Keratinocyte (primary cell): Measurements from ENCODE around the gene RNF31. TPM values are rescaled to one million over a fixed set of nuclear protein-coding genes. Genes with fewer than 3 reads are reported as not detected.

ENCODE experiments used
- DNase-seq: peaks from one replicate; pipeline ENCODE4 v3.0.0-alpha.2; 2011; ENCODE audit warnings: low read depth, missing footprints, low spot score
- FAIRE-seq: peaks from 2 replicates; lab custom pipeline; 2011; peaks lifted over from hg19 to GRCh38; lab: Jason Lieb, UNC
- H2AFZ ChIP-seq: 2 replicates; pipeline ENCODE4 v1.6.0; 2012; ENCODE audit warnings: low read length, control low read depth, inconsistent platforms; ENCODE audit not compliant: control insufficient read depth
- H3K27ac ChIP-seq: 2 replicates; pipeline ENCODE4 v1.5.1; 2011; ENCODE audit warnings: low read length; ENCODE audit not compliant: control insufficient read depth, insufficient read depth
- H3K27me3 ChIP-seq: 3 replicates; pipeline ENCODE4 v1.6.0; 2011; ENCODE audit warnings: low read length; ENCODE audit not compliant: control insufficient read depth, insufficient read depth; ENCODE audit errors: extremely low read depth
- H3K36me3 ChIP-seq, 2 experiments: 2 replicates in 1 of 2; 3 replicates in 1 of 2; pipeline ENCODE4 v1.5.1; 2011; ENCODE audit warnings: low read length in 2 of 2, mild to moderate bottlenecking in 1 of 2; ENCODE audit not compliant: control insufficient read depth in 2 of 2, insufficient read depth in 2 of 2; ENCODE audit errors: extremely low read depth in 1 of 2
- H3K4me1 ChIP-seq: 3 replicates; pipeline ENCODE4 v1.5.1; 2011; ENCODE audit warnings: low read length; ENCODE audit not compliant: control insufficient read depth, insufficient read depth; ENCODE audit errors: extremely low read depth
- H3K4me2 ChIP-seq: 3 replicates; pipeline ENCODE4 v1.6.0; 2011; ENCODE audit warnings: low read depth, low read length; ENCODE audit not compliant: control insufficient read depth, insufficient read depth; ENCODE audit errors: extremely low read depth
- H3K4me3 ChIP-seq, 3 experiments: fragments of 200-600 bp in 1 of 3; sonication (generic) in 1 of 3; 2 replicates in 2 of 3; 3 replicates in 1 of 3; pipeline ENCODE4 v1.5.1; 2011 to 2016; ENCODE audit warnings: low read length in 3 of 3, mild to moderate bottlenecking in 3 of 3, control low read depth in 2 of 3, inconsistent platforms in 1 of 3, low read depth in 1 of 3, mixed read lengths in 1 of 3, mixed run types in 1 of 3, moderate library complexity in 1 of 3; ENCODE audit not compliant: control insufficient read depth in 2 of 3, insufficient read depth in 2 of 3; ENCODE audit errors: extremely low read depth in 1 of 3
- H3K79me2 ChIP-seq: 2 replicates; pipeline ENCODE4 v1.6.0; 2012; ENCODE audit warnings: low read length; ENCODE audit not compliant: control insufficient read depth, insufficient read depth
- H3K9ac ChIP-seq: 3 replicates; pipeline ENCODE4 v1.6.0; 2011; ENCODE audit warnings: low read length; ENCODE audit not compliant: control insufficient read depth, insufficient read depth; ENCODE audit errors: extremely low read depth
- H3K9me1 ChIP-seq: 3 replicates; pipeline ENCODE4 v1.6.0; 2011; ENCODE audit warnings: low read length; ENCODE audit not compliant: control insufficient read depth, insufficient read depth; ENCODE audit errors: extremely low read depth
- H3K9me3 ChIP-seq: 2 replicates; pipeline ENCODE4 v1.5.1; 2012; ENCODE audit warnings: low read depth, low read length; ENCODE audit not compliant: control insufficient read depth
- H4K20me1 ChIP-seq: 3 replicates; pipeline ENCODE4 v1.6.0; 2011; ENCODE audit warnings: low read length; ENCODE audit not compliant: control insufficient read depth, insufficient read depth; ENCODE audit errors: extremely low read depth
- EZH2 ChIP-seq: IDR thresholded peaks from one replicate; pipeline ENCODE4 v1.6.1; 2012; ENCODE audit warnings: inconsistent platforms, mild to moderate bottlenecking, low read length, moderate library complexity
- dilution Hi-C: fragments of 300-500 bp; cut with MboI; formaldehyde crosslinking; loops from one replicate; pipeline ENCODE4 v1.7.0; 2020; ENCODE audit warnings: low sequenced_read_pairs; ENCODE audit not compliant: extremely low pct_ligation_motif_present
- polyA plus RNA-seq, 5 experiments: library from polyadenylated mRNA; depleted of rRNA in 3 of 5; stranded (reverse) in 3 of 5; stranded (forward) in 1 of 5; unstranded in 1 of 5; fragments of >200 nt; gene quantifications; 1 replicate in 1 of 5; 2 replicates in 3 of 5; 3 replicates in 1 of 5; pipeline versions ENCODE4 v1.2.1 to v1.2.3, GENCODE V29; 2011 to 2012; ENCODE audit warnings: missing spikeins in 2 of 5, low read depth in 1 of 5, low replicate concordance in 1 of 5
- TF ChIP-seq, protein P1 (sequence below), 3 experiments: IDR thresholded peaks in 1 of 3; conservative IDR thresholded peaks in 1 of 3; optimal IDR thresholded peaks in 1 of 3; 2 replicates in 2 of 3; 3 replicates in 1 of 3; pipeline versions ENCODE3 to v1.5.1; 2011; ENCODE audit warnings: low read length in 3 of 3, mild to moderate bottlenecking in 3 of 3, moderate library complexity in 2 of 3, control low read depth in 1 of 3, inconsistent platforms in 1 of 3; ENCODE audit not compliant: insufficient read depth in 2 of 3; ENCODE audit errors: extremely low read depth in 1 of 3

RNF31 gene
- polyA plus RNA-seq, 1 donor (not counting 4 experiments of a cell fraction or from before 2014, with no cell fraction given): 17.4 TPM

DNA sequence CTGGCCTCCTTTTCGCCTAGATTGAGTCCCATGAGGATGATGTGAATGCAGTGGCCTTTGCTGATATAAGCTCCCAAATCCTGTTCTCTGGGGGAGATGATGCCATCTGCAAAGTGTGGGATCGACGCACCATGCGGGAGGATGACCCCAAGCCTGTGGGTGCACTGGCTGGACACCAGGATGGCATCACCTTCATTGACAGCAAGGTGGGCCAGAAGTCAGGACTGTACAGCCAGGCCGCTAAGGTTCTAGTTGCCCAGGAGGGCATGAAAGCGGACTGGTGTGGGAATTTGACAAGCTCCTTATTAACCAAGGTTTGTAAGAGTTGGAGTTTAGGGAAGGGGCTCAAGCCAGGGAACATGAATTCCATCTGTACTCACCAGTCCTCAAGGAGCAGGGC lies 27.6 kb upstream of the RNF31 start:
- Histone ChIP-seq H3K4me1 (peaks cover 9% of the 10 kb centered on the region), H3K4me2 (no peak overlapping the region), H3K27me3 (no peaks in the 10 kb centered on the region), H3K4me3 (no peak overlapping the region), H3K36me3 (peaks cover 24 to 35% of the 10 kb centered on the region in 2 experiments), H3K9me3 (no peaks in the 10 kb centered on the region), H3K9ac (no peak overlapping the region), H2AFZ (no peak overlapping the region), H3K79me2 (no peaks in the 10 kb centered on the region), H3K9me1 (no peaks in the 10 kb centered on the region), H4K20me1 (no peaks in the 10 kb centered on the region), H3K27ac (no peak overlapping the region)
- FAIRE-seq (no peak), DNase-seq (no peak)
- dilution Hi-C loops: no loop called here
- TF ChIP-seq, protein P1, sequence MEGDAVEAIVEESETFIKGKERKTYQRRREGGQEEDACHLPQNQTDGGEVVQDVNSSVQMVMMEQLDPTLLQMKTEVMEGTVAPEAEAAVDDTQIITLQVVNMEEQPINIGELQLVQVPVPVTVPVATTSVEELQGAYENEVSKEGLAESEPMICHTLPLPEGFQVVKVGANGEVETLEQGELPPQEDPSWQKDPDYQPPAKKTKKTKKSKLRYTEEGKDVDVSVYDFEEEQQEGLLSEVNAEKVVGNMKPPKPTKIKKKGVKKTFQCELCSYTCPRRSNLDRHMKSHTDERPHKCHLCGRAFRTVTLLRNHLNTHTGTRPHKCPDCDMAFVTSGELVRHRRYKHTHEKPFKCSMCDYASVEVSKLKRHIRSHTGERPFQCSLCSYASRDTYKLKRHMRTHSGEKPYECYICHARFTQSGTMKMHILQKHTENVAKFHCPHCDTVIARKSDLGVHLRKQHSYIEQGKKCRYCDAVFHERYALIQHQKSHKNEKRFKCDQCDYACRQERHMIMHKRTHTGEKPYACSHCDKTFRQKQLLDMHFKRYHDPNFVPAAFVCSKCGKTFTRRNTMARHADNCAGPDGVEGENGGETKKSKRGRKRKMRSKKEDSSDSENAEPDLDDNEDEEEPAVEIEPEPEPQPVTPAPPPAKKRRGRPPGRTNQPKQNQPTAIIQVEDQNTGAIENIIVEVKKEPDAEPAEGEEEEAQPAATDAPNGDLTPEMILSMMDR (optimal IDR thresholded peaks at IDR 0.05 in 1 of 3, IDR thresholded peaks at IDR 0.05 in 1 of 3, conservative IDR thresholded peaks at IDR 0.05 in 1 of 3; ENCODE audit: extremely low read depth in 1 of 3, insufficient read depth in 2 of 3, low read length in 3 of 3): no peak
- TF ChIP-seq EZH2: no peak

DNA sequence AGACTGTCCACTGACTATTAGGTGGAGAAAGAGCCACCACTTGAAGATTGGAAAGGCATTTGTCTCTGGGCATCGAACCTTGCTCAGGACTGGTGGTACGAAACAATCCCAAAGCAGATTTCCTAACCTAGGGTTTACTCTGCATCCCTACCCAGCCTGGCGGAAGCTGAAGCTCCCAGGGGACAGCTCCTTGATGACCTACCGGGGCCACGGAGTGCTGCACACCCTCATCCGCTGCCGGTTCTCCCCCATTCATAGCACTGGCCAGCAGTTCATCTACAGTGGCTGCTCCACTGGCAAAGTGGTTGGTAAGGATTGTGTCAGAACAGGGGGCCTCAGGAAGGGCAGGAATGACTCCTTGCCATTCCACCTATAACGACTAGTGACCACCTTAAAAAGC lies 26.1 kb upstream of the RNF31 start:
- Histone ChIP-seq H3K9me3 (no peaks in the 10 kb centered on the region), H4K20me1 (no peaks in the 10 kb centered on the region), H2AFZ (no peak overlapping the region), H3K9me1 (no peaks in the 10 kb centered on the region), H3K4me2 (no peak overlapping the region), H3K9ac (no peak overlapping the region), H3K4me1 (peaks cover under 1% of the 10 kb centered on the region), H3K79me2 (no peaks in the 10 kb centered on the region), H3K4me3 (no peak overlapping the region), H3K27me3 (no peaks in the 10 kb centered on the region), H3K27ac (no peak overlapping the region), H3K36me3 (peaks cover 24 to 35% of the 10 kb centered on the region in 2 experiments)
- TF ChIP-seq, protein P1 (optimal IDR thresholded peaks at IDR 0.05 in 1 of 3, IDR thresholded peaks at IDR 0.05 in 1 of 3, conservative IDR thresholded peaks at IDR 0.05 in 1 of 3; ENCODE audit: extremely low read depth in 1 of 3, insufficient read depth in 2 of 3, low read length in 3 of 3): no peak
- TF ChIP-seq EZH2: no peak
- FAIRE-seq (no peak), DNase-seq (no peak)
- dilution Hi-C loops: no loop called here
